ENCODE data around the gene MAPK13. TPM values are rescaled to one million over a fixed set of nuclear protein-coding genes. Genes with fewer than 3 reads are reported as not detected.

MAPK13 gene
- total RNA-seq, 1 experiment from 2014 or later = 13.6 TPM

- TF ChIP-seq, protein P1, sequence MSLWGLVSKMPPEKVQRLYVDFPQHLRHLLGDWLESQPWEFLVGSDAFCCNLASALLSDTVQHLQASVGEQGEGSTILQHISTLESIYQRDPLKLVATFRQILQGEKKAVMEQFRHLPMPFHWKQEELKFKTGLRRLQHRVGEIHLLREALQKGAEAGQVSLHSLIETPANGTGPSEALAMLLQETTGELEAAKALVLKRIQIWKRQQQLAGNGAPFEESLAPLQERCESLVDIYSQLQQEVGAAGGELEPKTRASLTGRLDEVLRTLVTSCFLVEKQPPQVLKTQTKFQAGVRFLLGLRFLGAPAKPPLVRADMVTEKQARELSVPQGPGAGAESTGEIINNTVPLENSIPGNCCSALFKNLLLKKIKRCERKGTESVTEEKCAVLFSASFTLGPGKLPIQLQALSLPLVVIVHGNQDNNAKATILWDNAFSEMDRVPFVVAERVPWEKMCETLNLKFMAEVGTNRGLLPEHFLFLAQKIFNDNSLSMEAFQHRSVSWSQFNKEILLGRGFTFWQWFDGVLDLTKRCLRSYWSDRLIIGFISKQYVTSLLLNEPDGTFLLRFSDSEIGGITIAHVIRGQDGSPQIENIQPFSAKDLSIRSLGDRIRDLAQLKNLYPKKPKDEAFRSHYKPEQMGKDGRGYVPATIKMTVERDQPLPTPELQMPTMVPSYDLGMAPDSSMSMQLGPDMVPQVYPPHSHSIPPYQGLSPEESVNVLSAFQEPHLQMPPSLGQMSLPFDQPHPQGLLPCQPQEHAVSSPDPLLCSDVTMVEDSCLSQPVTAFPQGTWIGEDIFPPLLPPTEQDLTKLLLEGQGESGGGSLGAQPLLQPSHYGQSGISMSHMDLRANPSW (CRISPR knock-in tag; conservative IDR thresholded peaks at IDR 0.05; ENCODE audit: low read depth) = no peak
Observed at GRCh38 chr6:36177166-36177565, 46.9 kb downstream of the MAPK13 start (continued).

- CTCF ChIA-PET = no interaction called here
- Mint-ChIP-seq H3K4me1 (no peaks in the 10 kb centered on the region), H3K9me3 (peaks cover 19% of the 10 kb centered on the region), H3K27me3 (ENCODE audit: low read depth) (peaks cover 5% of the 10 kb centered on the region), H3K27ac (no peak overlapping the region), H3K4me3 (no peak overlapping the region), H3K36me3 (peaks cover 17% of the 10 kb centered on the region)
- POLR2A ChIA-PET = no interaction called here
- ATAC-seq = no peak
- no peak for DNase-seq (ENCODE audit: low spot score)
- no peak for TF ChIP-seq NFATC4 (CRISPR knock-in tag; IDR thresholded peaks at IDR 0.05)
- no peak for TF ChIP-seq EMX1 (CRISPR knock-in tag; IDR thresholded peaks at IDR 0.05)
- TF ChIP-seq, protein P2, sequence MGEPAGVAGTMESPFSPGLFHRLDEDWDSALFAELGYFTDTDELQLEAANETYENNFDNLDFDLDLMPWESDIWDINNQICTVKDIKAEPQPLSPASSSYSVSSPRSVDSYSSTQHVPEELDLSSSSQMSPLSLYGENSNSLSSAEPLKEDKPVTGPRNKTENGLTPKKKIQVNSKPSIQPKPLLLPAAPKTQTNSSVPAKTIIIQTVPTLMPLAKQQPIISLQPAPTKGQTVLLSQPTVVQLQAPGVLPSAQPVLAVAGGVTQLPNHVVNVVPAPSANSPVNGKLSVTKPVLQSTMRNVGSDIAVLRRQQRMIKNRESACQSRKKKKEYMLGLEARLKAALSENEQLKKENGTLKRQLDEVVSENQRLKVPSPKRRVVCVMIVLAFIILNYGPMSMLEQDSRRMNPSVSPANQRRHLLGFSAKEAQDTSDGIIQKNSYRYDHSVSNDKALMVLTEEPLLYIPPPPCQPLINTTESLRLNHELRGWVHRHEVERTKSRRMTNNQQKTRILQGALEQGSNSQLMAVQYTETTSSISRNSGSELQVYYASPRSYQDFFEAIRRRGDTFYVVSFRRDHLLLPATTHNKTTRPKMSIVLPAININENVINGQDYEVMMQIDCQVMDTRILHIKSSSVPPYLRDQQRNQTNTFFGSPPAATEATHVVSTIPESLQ (CRISPR knock-in tag; IDR thresholded peaks at IDR 0.05) = no peak
- TF ChIP-seq FOXK1 (CRISPR knock-in tag; IDR thresholded peaks at IDR 0.05) = no peak
- TF ChIP-seq FOXP1 (CRISPR knock-in tag; IDR thresholded peaks at IDR 0.05; ENCODE audit: borderline replicate concordance) = no peak
- TF ChIP-seq ZNF423 (CRISPR knock-in tag; IDR thresholded peaks at IDR 0.05) = no peak
- TF ChIP-seq SMAD4 (CRISPR knock-in tag; IDR thresholded peaks at IDR 0.05) = no peak
- TF ChIP-seq NR3C1 (CRISPR knock-in tag; conservative IDR thresholded peaks at IDR 0.05; ENCODE audit: low read depth) = no peak
- no peak for TF ChIP-seq NFYB (CRISPR knock-in tag; conservative IDR thresholded peaks at IDR 0.05; ENCODE audit: low read depth)
- TF ChIP-seq ZNF317 (CRISPR knock-in tag; IDR thresholded peaks at IDR 0.05; ENCODE audit: borderline replicate concordance, low read depth) = no peak
- TF ChIP-seq ZNF416 (CRISPR knock-in tag; IDR thresholded peaks at IDR 0.05) = no peak
- no peak for TF ChIP-seq TP53 (CRISPR knock-in tag; IDR thresholded peaks at IDR 0.05)
- TF ChIP-seq ATF3 (CRISPR knock-in tag; conservative IDR thresholded peaks at IDR 0.05) = no peak
- TF ChIP-seq PRDM15 (CRISPR knock-in tag; IDR thresholded peaks at IDR 0.05) = no peak
- no peak for TF ChIP-seq ZMAT4 (CRISPR knock-in tag; IDR thresholded peaks at IDR 0.05)
- no peak for TF ChIP-seq IRF2 (CRISPR knock-in tag; IDR thresholded peaks at IDR 0.05; ENCODE audit: borderline replicate concordance, low read depth)
- TF ChIP-seq HMGA2 (CRISPR knock-in tag; IDR thresholded peaks at IDR 0.05) = no peak
- no peak for TF ChIP-seq RELA (CRISPR knock-in tag; IDR thresholded peaks at IDR 0.05; ENCODE audit: borderline replicate concordance)
- no peak for TF ChIP-seq GRHL2 (CRISPR knock-in tag; IDR thresholded peaks at IDR 0.05; ENCODE audit: insufficient replicate concordance, severe bottlenecking)
Observed at GRCh38 chr6:36178544-36178943, 48.2 kb downstream of the MAPK13 start.

Measured in WTC11 (cell line).